Mesendoderm (in vitro differentiated cells): ENCODE measurements around the gene OVOL2.
A peak's percentile ranks its signal among the peaks of the same experiment; 100 is the strongest.

Source experiments
- DNase-seq: peaks from one replicate; pipeline ENCODE4 v3.0.0; 2013
- H2AK5ac ChIP-seq: 2 replicates; pipeline ENCODE4 v1.6.1; 2013; ENCODE audit warnings: low read length, inconsistent platforms
- H2BK120ac ChIP-seq: 2 replicates; pipeline ENCODE4 v1.6.1; 2013; ENCODE audit warnings: low read depth, mild to moderate bottlenecking, low read length, moderate library complexity, mixed read lengths
- H2BK15ac ChIP-seq: replicated peaks from 2 replicates; pipeline ENCODE4 v1.6.1; 2013; ENCODE audit warnings: low read depth, mild to moderate bottlenecking, moderate library complexity
- H2BK5ac ChIP-seq: 2 replicates; pipeline ENCODE4 v1.6.1; 2013; ENCODE audit warnings: low read length, inconsistent platforms
- H3K18ac ChIP-seq: 2 replicates; pipeline ENCODE4 v1.6.1; 2013; ENCODE audit warnings: mild to moderate bottlenecking, low read length, mixed read lengths
- H3K23ac ChIP-seq: one replicate; pipeline ENCODE4 v1.6.1; 2013; ENCODE audit warnings: low read length
- H3K27ac ChIP-seq: 2 replicates; pipeline ENCODE4 v1.5.1; 2013; ENCODE audit warnings: low read depth, mild to moderate bottlenecking, inconsistent platforms, low read length, moderate library complexity
- H3K27me3 ChIP-seq: 2 replicates; pipeline ENCODE4 v1.6.1; 2013; ENCODE audit warnings: low read length, control low read depth, mild to moderate bottlenecking, inconsistent platforms; ENCODE audit not compliant: insufficient read depth, poor library complexity
- H3K36me3 ChIP-seq: 2 replicates; pipeline ENCODE4 v1.6.1; 2013; ENCODE audit warnings: low read length, inconsistent platforms; ENCODE audit not compliant: control insufficient read depth, insufficient read depth
- H3K4ac ChIP-seq: one replicate; pipeline ENCODE4 v1.6.1; 2013; ENCODE audit warnings: low read depth, mild to moderate bottlenecking, low read length, moderate library complexity
- H3K4me1 ChIP-seq: 2 replicates; pipeline ENCODE4 v1.6.1; 2013; ENCODE audit warnings: low read depth, low read length, inconsistent platforms; ENCODE audit not compliant: control insufficient read depth
- H3K4me2 ChIP-seq: 2 replicates; pipeline ENCODE4 v1.6.1; 2013; ENCODE audit warnings: low read length
- H3K4me3 ChIP-seq: 2 replicates; pipeline ENCODE4 v1.5.1; 2013; ENCODE audit warnings: mild to moderate bottlenecking, low read length
- H3K56ac ChIP-seq: one replicate; pipeline ENCODE4 v1.6.1; 2013; ENCODE audit warnings: low read length
- H3K79me1 ChIP-seq: 2 replicates; pipeline ENCODE4 v1.6.1; 2013; ENCODE audit warnings: low read length, inconsistent platforms
- H3K79me2 ChIP-seq: 2 replicates; pipeline ENCODE4 v1.6.1; 2013; ENCODE audit warnings: mild to moderate bottlenecking, low read length; ENCODE audit not compliant: control insufficient read depth, insufficient read depth
- H3K9ac ChIP-seq: 2 replicates; pipeline ENCODE4 v1.6.1; 2013; ENCODE audit warnings: low read length, inconsistent platforms
- H4K5ac ChIP-seq: one replicate; pipeline ENCODE4 v1.6.1; 2013; ENCODE audit warnings: low read length
- H4K8ac ChIP-seq: one replicate; pipeline ENCODE4 v1.6.1; 2013; ENCODE audit warnings: low read depth, mild to moderate bottlenecking, control low read depth, low read length, moderate library complexity
- WGBS: extraction: QIAGEN DNeasy Blood & Tissue Kit; methylation state at CpG from one replicate; pipeline ENCODE4 v1.1.7; 2013; ENCODE audit warnings: low lambda C conversion rate, missing lambda C conversion rate; ENCODE audit not compliant: insufficient coverage; ENCODE audit errors: extremely low coverage; 5-methylcytosine and 5-hydroxymethylcytosine counted together

Gene OVOL2

DNA sequence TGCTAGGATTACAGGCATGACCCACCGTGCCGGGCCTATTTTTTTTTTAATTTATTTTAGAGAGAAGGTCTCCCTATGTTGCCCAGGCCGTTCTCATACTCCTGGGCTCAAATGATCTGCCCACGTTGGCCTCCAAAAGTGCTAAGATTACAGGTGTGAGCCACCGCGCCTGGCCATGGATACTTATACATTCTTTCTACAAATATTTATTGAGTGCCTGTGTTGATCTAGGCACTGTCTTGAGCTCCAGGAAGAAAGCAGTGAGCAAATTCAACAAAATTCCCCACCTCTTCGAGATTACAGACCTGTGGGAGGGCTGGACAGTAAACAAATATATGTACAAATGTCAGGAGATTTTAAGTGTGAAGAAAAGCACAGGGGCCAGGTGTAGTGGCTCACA lies 51.0 kb downstream of the OVOL2 start:
- no peaks in the 10 kb centered on the region for H3K4me1 ChIP-seq
- H3K56ac ChIP-seq = no peak overlapping the region
- H3K36me3 ChIP-seq = no peaks in the 10 kb centered on the region
- H3K4me3 ChIP-seq = no peak overlapping the region
- H2BK5ac ChIP-seq = no peak overlapping the region
- no peak overlapping the region for H3K4me2 ChIP-seq
- no peak overlapping the region for H4K5ac ChIP-seq
- H3K79me1 ChIP-seq = no peaks in the 10 kb centered on the region
- no CpG with 5 or more reads among the region's 7 CpGs for WGBS
- H4K8ac ChIP-seq = no peak overlapping the region
- no peak overlapping the region for H2AK5ac ChIP-seq
- H3K9ac ChIP-seq = no peak overlapping the region
- no peak overlapping the region for H2BK15ac ChIP-seq
- H3K79me2 ChIP-seq = no peaks in the 10 kb centered on the region
- no peak overlapping the region for H3K4ac ChIP-seq
- H3K23ac ChIP-seq = no peak overlapping the region
- H3K27me3 ChIP-seq = no peaks in the 10 kb centered on the region
- DNase-seq = no peak
- H2BK120ac ChIP-seq = no peak overlapping the region
- no peak overlapping the region for H3K18ac ChIP-seq
- H3K27ac ChIP-seq = no peak overlapping the region

DNA sequence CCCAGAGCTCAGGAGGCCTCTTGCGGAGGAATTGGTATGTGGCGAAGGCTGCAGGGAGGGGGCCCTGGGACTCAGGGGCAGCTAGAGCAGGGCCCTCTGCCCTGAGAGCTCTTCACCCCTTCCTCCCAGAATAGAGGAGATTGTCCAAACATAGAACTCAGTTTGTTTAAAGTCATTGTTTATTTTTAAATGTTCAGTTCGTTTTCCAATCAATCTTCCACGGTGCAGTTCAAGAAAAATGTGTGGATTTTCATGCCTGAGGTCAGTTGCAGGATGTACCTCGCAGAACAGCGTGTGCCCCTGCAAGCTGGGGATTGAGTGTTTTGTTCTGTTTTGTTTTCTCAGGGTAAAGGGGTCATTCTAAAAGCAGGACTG lies 51.7 kb downstream of the OVOL2 start:
- H3K23ac ChIP-seq = no peak overlapping the region
- no peak overlapping the region for H4K5ac ChIP-seq
- H2BK120ac ChIP-seq = no peak overlapping the region
- DNase-seq = no peak
- no peaks in the 10 kb centered on the region for H3K4me1 ChIP-seq
- no peaks in the 10 kb centered on the region for H3K79me2 ChIP-seq
- no peak overlapping the region for H3K9ac ChIP-seq
- H3K27me3 ChIP-seq = no peaks in the 10 kb centered on the region
- no peak overlapping the region for H3K4me3 ChIP-seq
- H3K27ac ChIP-seq = no peak overlapping the region
- H3K79me1 ChIP-seq = no peaks in the 10 kb centered on the region
- WGBS = no CpG with 5 or more reads among the region's 6 CpGs
- no peak overlapping the region for H3K56ac ChIP-seq
- no peak overlapping the region for H3K4me2 ChIP-seq
- no peak overlapping the region for H2BK5ac ChIP-seq
- no peak overlapping the region for H2AK5ac ChIP-seq
- no peak overlapping the region for H3K4ac ChIP-seq
- no peaks in the 10 kb centered on the region for H3K36me3 ChIP-seq
- H2BK15ac ChIP-seq = no peak overlapping the region
- H4K8ac ChIP-seq = no peak overlapping the region
- H3K18ac ChIP-seq = no peak overlapping the region

DNA sequence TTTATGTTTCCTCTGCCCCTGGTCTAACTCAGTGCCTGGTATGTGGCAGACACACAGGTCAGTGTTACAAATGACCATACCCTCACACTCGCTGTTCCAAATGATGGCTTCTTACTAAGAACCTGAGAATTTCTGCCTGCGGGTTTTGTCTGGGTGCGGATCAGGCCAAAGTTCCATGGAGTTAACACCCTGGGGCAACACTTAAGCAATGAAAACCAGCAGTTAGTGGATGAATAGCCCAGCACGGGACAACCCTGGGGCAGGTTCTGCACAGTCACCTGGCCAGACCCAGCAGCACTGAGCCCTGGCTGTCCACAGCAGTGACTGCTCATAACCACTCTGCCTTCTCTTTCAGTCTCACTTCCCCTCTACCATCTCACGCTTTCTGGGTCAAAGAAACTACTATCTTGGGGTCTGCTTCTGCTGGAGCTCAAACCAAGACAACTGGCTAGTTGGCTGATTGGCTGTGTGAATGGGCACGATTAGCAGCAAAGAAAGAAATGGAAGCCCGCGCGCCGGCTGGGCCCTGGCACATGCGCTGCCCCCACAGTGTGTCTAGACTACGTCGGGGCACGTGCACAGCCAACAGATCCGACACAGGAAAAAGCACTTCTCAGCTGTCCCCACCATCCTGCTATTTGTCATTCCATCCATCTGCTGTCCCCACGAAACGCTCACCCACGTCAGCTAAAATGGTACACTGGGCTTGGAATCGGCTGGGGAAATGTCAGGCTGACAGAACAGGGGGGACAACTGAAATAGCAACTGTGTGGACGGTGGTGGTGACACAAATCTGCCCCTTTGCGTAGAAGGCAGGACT lies 52.3 kb downstream of the OVOL2 start:
- Histone ChIP-seq H3K27ac (no peak overlapping the region), H2AK5ac (no peak overlapping the region), H2BK120ac (no peak overlapping the region), H2BK15ac (no peak overlapping the region), H3K27me3 (no peaks in the 10 kb centered on the region), H3K18ac (no peak overlapping the region), H3K4me1 (no peaks in the 10 kb centered on the region), H3K56ac (no peak overlapping the region), H3K23ac (no peak overlapping the region), H4K8ac (no peak overlapping the region), H2BK5ac (no peak overlapping the region), H4K5ac (no peak overlapping the region), H3K9ac (no peak overlapping the region), H3K36me3 (no peaks in the 10 kb centered on the region), H3K4me3 (no peak overlapping the region), H3K4ac (no peak overlapping the region), H3K4me2 (no peak overlapping the region), H3K79me1 (no peaks in the 10 kb centered on the region), H3K79me2 (no peaks in the 10 kb centered on the region)
- no CpG with 5 or more reads among the region's 21 CpGs for WGBS
- peak; percentile 75 for DNase-seq

DNA sequence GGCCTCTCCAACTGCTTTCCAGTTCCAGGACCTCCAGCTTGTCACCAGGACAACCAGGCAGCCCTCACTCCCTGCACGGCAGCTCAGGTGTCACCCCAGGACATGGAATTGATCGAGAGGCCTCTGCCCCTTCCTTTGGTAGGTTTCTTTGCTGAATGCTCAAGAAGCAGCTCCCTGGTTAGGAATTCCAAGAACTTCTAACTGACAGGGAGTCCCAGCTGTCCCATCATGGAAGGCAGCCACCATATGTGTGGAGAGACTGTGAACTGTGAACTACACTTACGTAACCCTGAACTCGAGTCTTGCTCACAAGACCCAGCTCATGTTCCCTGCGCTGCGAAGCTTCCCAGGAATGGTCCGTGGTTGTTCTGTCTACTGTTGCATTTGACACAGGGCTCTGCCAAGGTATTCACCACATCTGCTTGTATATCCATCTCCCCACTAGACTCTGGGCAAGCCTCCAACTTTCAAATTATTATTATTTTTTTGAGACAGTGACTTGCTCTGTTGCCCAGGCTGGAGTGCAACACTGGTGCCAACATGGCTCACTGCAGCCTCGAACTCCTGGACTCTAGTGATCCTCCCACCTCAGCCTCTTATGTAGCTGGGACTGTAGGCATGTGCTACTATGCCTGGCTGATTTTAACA lies 53.2 kb downstream of the OVOL2 start:
- Histone ChIP-seq H3K4ac (no peak overlapping the region), H3K9ac (no peak overlapping the region), H3K79me1 (no peaks in the 10 kb centered on the region), H3K23ac (no peak overlapping the region), H3K27me3 (no peaks in the 10 kb centered on the region), H2BK120ac (no peak overlapping the region), H2BK5ac (no peak overlapping the region), H3K4me3 (no peak overlapping the region), H3K4me2 (no peak overlapping the region), H3K4me1 (no peaks in the 10 kb centered on the region), H2BK15ac (no peak overlapping the region), H3K18ac (no peak overlapping the region), H3K27ac (no peak overlapping the region), H3K36me3 (no peaks in the 10 kb centered on the region), H4K5ac (no peak overlapping the region), H3K79me2 (no peaks in the 10 kb centered on the region), H4K8ac (no peak overlapping the region), H3K56ac (no peak overlapping the region), H2AK5ac (no peak overlapping the region)
- peak; percentile 45 for DNase-seq
- WGBS = no CpG with 5 or more reads among the region's 8 CpGs

DNA sequence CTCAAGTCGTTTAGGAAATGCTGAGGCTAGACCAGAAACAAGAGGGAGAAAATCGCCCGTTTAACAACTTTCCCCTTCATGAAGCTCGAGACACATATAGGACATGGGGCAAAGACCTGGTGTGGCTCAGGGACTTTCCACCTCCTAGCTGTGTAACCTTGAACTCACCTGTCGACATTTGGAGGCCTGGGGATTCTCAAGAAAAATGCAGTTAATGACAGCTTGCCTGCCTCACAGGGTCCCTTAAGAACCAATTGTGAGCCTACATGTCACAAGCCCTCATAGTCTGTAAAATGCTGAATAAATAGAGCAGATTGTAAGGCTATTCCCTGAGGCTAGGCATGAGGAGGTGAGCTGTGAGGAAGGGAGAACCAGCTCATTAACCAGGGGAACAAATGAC lies 53.8 kb downstream of the OVOL2 start:
- Histone ChIP-seq H3K4me1 (no peaks in the 10 kb centered on the region), H3K9ac (no peak overlapping the region), H3K56ac (no peak overlapping the region), H2BK5ac (no peak overlapping the region), H3K36me3 (no peaks in the 10 kb centered on the region), H3K18ac (no peak overlapping the region), H2AK5ac (no peak overlapping the region), H3K23ac (no peak overlapping the region), H3K79me1 (no peaks in the 10 kb centered on the region), H4K8ac (no peak overlapping the region), H3K4ac (no peak overlapping the region), H2BK120ac (no peak overlapping the region), H3K4me3 (no peak overlapping the region), H4K5ac (no peak overlapping the region), H3K79me2 (no peaks in the 10 kb centered on the region), H3K27ac (no peak overlapping the region), H3K4me2 (no peak overlapping the region), H3K27me3 (no peaks in the 10 kb centered on the region), H2BK15ac (no peak overlapping the region)
- WGBS = no CpG with 5 or more reads among the region's 5 CpGs
- no peak for DNase-seq
